HS-5 (cell line): ENCODE data around the gene MAPKAPK2.
"Not testable (repeated sequence)": the region's sequence is repeated elsewhere in the genome, so short reads cannot be mapped to it uniquely, and the experiment has no call there.

Source experiments
- DNase-seq: peaks from one replicate; pipeline ENCODE4 v3.0.0-alpha.2; 2012; ENCODE audit warnings: low read depth

The MAPKAPK2 gene

GRCh38 chr1:206778031-206778430 is 93.3 kb downstream of the MAPKAPK2 start:
- DNase-seq: no peak

- DNase-seq: not testable (repeated sequence)
These were observed 94.2 kb downstream of the MAPKAPK2 start for GRCh38 chr1:206778911-206779310.

GRCh38 chr1:206779638-206780037 is 94.9 kb downstream of the MAPKAPK2 start:
- no peak for DNase-seq

- DNase-seq: no peak
These were observed 97.7 kb downstream of the MAPKAPK2 start for GRCh38 chr1:206782448-206782847.

- no peak for DNase-seq
These were observed 98.8 kb downstream of the MAPKAPK2 start for GRCh38 chr1:206783506-206783905.
